Activated CD4-positive, alpha-beta T cell treated with anti-CD3 and anti-CD28 coated beads, Interleukin-2, amount 50 U/mL, for 1 hour (primary cell): Measurements from ENCODE around the gene SLC22A16.
"Not testable (repeated sequence)": the region's sequence is repeated elsewhere in the genome, so short reads cannot be mapped to it uniquely, and the experiment has no call there.

Source experiments
- DNase-seq: peaks from one replicate; pipeline ENCODE4 v3.0.0-alpha.2; 2020

The SLC22A16 gene

DNA sequence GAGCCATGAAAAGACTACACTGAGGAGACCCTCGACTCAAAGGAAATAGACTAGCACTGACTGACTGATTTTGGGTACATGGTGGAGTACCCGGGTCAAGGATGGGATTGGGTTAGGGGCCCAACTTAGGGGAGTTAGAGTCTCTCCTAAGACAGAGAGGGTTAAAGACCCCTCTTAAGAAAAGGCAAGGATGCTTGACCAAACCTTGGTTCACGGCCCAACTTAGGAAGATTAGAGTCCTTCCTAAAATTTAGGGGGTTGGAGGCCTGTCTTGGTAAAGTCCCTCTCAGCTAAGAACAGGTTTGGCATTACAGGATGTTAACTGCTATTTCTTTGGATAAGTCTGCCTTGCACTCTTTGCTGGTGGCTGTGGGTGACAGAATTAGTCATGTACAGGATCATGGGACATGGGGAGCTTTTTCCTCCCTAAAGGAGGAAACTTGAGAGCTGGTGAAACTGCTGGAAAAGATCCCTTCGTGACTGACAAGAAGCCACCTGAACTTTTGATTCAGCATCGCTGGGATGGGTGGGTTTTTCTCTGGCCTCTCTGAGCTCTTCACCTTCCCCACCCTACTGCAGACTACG is 12.3 kb upstream of the SLC22A16 start:
- DNase-seq = no peak

- not testable (repeated sequence) for DNase-seq
Measured at GRCh38 chr6:110487968-110488381, 11.6 kb upstream of the SLC22A16 start.

- DNase-seq = no peak
Measured at GRCh38 chr6:110486756-110487155, 10.3 kb upstream of the SLC22A16 start.

GRCh38 chr6:110485491-110485890 is 9.1 kb upstream of the SLC22A16 start:
- DNase-seq = no peak

DNA sequence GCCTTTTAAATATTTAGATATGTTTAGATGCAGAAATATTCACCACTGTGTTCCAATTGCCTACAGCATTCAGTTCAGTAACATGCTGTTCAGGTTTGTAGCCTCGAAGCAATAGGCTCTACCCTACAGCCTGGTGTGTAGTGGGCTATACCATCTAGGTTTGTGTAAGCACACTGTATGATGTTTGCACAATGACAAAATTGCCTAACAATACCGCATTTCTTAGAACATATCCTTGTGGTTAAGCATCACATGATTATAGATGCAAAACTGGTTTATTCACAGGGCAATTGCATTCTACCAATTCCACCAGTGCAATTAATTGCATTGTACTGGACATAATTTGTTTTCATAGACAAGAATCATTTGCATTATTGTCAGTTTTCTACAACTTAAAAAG is 7.9 kb upstream of the SLC22A16 start:
- no peak for DNase-seq

- DNase-seq = no peak
Measured at GRCh38 chr6:110482774-110483400, 6.5 kb upstream of the SLC22A16 start.

GRCh38 chr6:110481081-110481480 is 4.7 kb upstream of the SLC22A16 start:
- DNase-seq = no peak

DNA sequence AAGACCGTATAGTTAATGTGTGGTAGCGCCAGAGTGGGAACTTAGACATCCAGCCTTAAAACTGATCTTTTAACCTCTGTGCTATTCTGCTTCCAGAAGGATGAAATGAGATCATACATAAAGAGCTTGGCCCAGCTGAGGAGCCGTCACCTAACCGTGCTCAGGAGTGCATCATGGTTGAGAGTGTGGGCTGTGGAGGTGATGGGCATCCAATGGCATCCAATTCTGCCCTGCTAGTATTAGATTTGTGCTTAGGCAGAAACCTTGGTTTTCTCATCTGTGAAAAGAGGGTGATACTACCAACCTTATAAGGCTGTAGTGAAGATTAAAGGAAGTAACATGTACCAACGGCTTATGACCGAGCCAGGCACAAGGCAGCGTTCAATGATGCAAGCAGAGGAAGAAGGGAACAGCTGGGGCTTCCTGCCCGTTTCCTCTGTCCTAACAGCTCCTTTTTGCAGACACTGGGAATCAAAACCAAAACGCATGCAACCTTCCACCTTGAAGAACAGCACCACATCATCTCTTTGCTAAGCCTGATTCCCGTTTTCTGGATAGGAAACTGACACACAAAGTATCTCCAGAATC is 1.3 kb downstream of the SLC22A16 start:
- no peak for DNase-seq

DNA sequence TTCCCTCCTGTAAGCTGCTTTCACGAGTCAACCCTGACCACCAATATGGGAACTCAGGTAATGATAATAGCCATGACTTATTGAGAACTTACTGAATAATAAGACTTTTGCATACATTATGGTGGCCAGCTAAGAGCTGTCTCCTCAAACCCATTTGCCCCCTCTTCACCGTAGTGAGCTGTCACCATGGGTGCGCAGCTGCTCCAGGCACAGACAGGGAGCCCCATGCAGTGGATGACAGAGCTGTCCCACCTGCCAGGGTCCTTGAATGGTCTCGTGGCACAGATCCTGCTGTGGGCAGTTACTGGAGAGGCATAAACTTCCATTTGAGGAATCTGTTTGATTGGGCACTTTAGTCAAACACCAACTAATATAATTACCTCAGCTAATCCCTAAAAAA is 1.9 kb downstream of the SLC22A16 start:
- DNase-seq = no peak

- no peak for DNase-seq
Measured at GRCh38 chr6:110472739-110473138, 3.7 kb downstream of the SLC22A16 start.

- DNase-seq = no peak
Measured at GRCh38 chr6:110471726-110472365, 4.6 kb downstream of the SLC22A16 start.

GRCh38 chr6:110468731-110469130 is 7.7 kb downstream of the SLC22A16 start:
- no peak for DNase-seq

- no peak for DNase-seq
Measured at GRCh38 chr6:110467566-110468140, 8.8 kb downstream of the SLC22A16 start.

- no peak for DNase-seq
Measured at GRCh38 chr6:110462884-110463481, 13.4 kb downstream of the SLC22A16 start.

DNA sequence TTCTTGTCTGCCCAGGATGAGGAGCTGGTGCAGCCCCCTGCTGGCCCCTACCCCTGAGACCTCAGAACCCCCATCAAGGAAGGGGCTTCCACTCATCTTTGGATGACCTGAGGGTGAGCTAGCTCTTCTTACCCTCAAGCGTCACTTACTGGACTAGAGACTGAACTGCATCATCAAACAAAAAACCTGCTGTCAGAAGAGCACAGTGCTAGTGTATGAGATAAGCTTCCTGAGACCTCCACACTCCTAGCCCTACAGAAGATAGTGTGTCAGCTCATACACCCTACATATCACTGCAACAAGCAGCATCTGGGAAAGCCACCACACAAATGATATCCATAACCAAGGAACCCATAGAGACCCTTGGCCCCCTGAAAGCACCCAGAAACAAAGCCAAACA is 15.0 kb downstream of the SLC22A16 start:
- DNase-seq = no peak

DNA sequence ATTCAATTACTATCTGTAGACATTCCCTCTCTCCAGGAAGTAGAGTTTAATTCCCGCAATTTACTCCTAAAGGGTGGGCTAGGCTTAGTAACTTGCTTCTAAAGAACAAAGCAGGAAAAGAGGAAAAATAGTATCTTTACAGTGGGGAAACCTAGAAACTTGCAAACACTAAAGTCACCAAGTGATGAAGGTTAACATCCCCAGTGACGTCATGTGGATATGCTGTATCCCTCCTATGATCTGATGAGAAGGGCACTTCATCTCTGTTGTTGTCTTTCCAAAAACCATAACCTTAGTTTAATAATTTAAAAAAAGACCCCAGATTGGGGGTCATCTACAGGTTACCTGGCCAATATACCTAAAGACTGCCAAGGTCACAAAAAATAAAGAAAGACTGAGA is 17.3 kb downstream of the SLC22A16 start:
- DNase-seq = no peak

DNA sequence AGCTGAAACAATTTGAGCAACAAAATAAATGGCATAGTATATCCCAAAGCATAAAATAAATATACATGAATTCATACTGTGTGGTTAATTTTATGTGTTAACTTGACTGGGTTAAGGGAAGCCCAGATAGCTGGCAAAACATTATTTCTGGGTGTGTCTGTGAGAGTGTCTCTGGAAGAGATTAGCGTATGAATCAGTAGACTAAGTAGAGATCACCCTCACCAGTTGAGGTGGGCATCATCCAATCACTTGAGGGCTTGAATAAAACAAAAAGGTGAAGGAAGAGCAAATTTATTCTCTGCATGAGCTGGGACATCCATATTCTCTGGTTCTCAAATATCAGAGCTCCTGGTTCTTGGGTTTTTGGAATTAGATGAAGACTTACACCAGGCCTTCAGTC is 17.9 kb downstream of the SLC22A16 start:
- DNase-seq = no peak

DNA sequence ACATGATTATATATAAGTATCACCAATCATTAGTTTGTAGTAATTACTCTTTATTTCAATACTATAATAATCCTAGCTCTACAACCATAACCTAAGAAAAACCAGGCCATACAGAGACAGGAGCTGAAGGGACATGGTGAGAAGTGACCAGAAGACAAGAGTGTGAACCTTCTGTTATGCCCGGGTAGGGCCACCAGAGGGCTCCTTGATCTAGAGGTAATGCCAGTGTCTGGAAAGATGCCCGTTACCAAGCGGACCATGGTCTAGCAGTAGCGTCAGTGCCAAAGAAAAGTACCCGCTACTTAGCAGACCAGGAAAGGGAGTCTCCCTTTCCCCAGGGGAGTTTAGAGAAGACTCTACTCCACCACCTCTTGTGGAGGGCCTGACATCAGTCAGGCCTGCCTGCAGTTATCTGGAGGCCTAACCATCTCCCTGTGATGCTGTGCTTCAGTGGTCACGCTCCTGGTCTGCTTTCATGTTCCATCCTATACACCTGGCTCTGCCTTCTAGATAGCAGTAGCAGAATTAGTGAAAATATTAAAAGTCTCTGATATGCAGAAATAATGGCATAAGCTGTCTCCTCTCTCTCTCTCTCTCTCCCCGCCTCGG is 18.7 kb downstream of the SLC22A16 start:
- not testable (repeated sequence) for DNase-seq

GRCh38 chr6:110456694-110457093 is 19.7 kb downstream of the SLC22A16 start:
- no peak for DNase-seq

- no peak for DNase-seq
Measured at GRCh38 chr6:110449541-110449895, 26.9 kb downstream of the SLC22A16 start.

DNA sequence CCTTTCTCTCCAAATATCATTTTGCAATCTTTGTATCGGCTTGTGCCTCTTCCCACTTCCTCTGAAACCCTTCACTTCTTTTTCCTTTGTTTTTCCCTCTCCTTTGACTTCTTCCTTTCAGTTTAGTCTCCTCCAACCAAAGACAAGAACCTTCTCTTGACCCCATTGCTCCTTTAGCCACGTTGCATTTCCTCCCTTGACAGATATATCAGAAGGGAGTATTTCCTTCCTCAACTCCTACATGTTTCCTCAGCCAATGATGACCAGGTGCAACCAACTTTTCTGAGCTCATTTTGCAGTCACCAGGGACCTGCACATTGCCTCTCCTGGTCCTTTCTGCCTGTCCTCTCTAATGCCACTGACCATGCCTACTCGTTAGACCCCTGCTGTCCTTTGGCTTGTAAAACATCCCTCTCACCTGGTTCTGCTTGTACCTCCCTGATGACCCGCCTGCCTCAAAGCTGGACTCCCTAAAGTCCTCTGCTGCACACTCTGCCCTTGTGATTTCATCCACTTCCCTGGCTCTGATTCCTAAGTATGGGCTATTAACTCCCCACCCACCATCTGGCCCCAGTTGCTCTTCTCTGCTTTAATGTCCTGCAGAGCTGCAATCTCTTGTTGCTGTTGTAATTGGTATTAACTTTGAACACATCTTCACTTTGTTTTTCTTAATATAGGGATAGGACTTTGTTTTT is 27.4 kb downstream of the SLC22A16 start:
- no peak for DNase-seq

GRCh38 chr6:110447761-110448160 is 28.7 kb downstream of the SLC22A16 start:
- DNase-seq = no peak
